Vagina (tissue), 2 donors: ENCODE measurements around the gene PLA2G2A.

Experiments used
- CTCF ChIP-seq, 3 experiments: fragments of 450-650 bp in 2 of 3; fragments of 200-600 bp in 1 of 3; sonication (generic) in 1 of 3; IDR thresholded peaks; one replicate each; pipeline ENCODE4 v1.5.1; 2017 to 2019; ENCODE audit warnings: antibody characterized with exemption in 3 of 3, mild to moderate bottlenecking in 2 of 3, moderate library complexity in 2 of 3
- POLR2A ChIP-seq, 2 donors: fragments of 450-650 bp; IDR thresholded peaks; one replicate each; pipeline ENCODE4 v1.6.1; 2017; ENCODE audit warnings: antibody characterized with exemption in 2 of 2, mild to moderate bottlenecking in 2 of 2, moderate library complexity in 2 of 2
- POLR2AphosphoS5 ChIP-seq, 2 donors: sonication (generic); formaldehyde crosslinking; IDR thresholded peaks; one replicate each; pipeline ENCODE4 v1.9.0; 2017; ENCODE audit warnings: antibody characterized with exemption in 2 of 2, mild to moderate bottlenecking in 2 of 2, low read depth in 1 of 2; ENCODE audit not compliant: insufficient read depth in 1 of 2

- TF ChIP-seq CTCF (IDR thresholded peaks at IDR 0.05) (no peak), POLR2A (IDR thresholded peaks at IDR 0.05) (no peak), POLR2AphosphoS5 (IDR thresholded peaks at IDR 0.05; ENCODE audit: insufficient read depth in 1 of 2, low read depth in 1 of 2) (no peak)
These were observed 33.1 kb downstream of the PLA2G2A start for GRCh38 chr1:19946331-19946751.
